Fibroblast of skin of back (primary cell): ENCODE data around the gene RRM1.

Source experiments
- DNase-seq: peaks from one replicate; pipeline ENCODE4 v3.0.0-alpha.2; 2013

Gene RRM1

GRCh38 chr11:4187055-4187988, 92.7 kb downstream of the RRM1 start:
- DNase-seq = peak; percentile 77
